NCI-H187 (cell line): ENCODE measurements around the gene ARV1.

ENCODE experiments used
- DNase-seq, 2 experiments: peaks; one replicate each; lab custom pipeline; 2025; lab: John Stamatoyannopoulos, UW

Gene ARV1

GRCh38 chr1:230978491-230979388, at the start of gene ARV1, which contains the start of gene TTC13:
ARV1 (plus strand) TSS chr1:230979094; CDS start chr1:230979106, 12 bp downstream.
TTC13 (minus strand) TSS chr1:230978861; CDS start chr1:230978830, 31 bp downstream.
- DNase-seq, result peak; percentile 84 to 94

- no peak for DNase-seq
Observed at GRCh38 chr1:230930986-230931385, 47.9 kb upstream of the ARV1 start.

GRCh38 chr1:230935852-230936251, 43.0 kb upstream of the ARV1 start:
- DNase-seq, result no peak

GRCh38 chr1:230936475-230936874, 42.4 kb upstream of the ARV1 start:
- DNase-seq, result no peak

- no peak for DNase-seq
Observed at GRCh38 chr1:230937371-230937770, 41.5 kb upstream of the ARV1 start.

GRCh38 chr1:230938924-230939368, 39.9 kb upstream of the ARV1 start:
- DNase-seq, result no peak

GRCh38 chr1:230939806-230940489, 38.9 kb upstream of the ARV1 start:
- no peak for DNase-seq

GRCh38 chr1:230940848-230941247, 38.0 kb upstream of the ARV1 start:
- DNase-seq, result no peak

- DNase-seq, result no peak
Observed at GRCh38 chr1:230943048-230943593, 35.8 kb upstream of the ARV1 start.

- no peak for DNase-seq
Observed at GRCh38 chr1:230948301-230948700, 30.6 kb upstream of the ARV1 start.

GRCh38 chr1:230948903-230949302, 30.0 kb upstream of the ARV1 start:
- DNase-seq, result no peak

GRCh38 chr1:230950404-230950803, 28.5 kb upstream of the ARV1 start:
- no peak for DNase-seq

GRCh38 chr1:230957580-230957989, 21.3 kb upstream of the ARV1 start:
- DNase-seq, result no peak

GRCh38 chr1:230958370-230958769, 20.5 kb upstream of the ARV1 start:
- DNase-seq, result no peak

- DNase-seq, result no peak
Observed at GRCh38 chr1:230964896-230965295, 14.0 kb upstream of the ARV1 start.

- no peak for DNase-seq
Observed at GRCh38 chr1:230965535-230965934, 13.4 kb upstream of the ARV1 start.

- DNase-seq, result no peak
Observed at GRCh38 chr1:230966358-230966873, 12.5 kb upstream of the ARV1 start.

- DNase-seq, result no peak
Observed at GRCh38 chr1:230970432-230970831, 8.5 kb upstream of the ARV1 start.

- DNase-seq, result no peak
Observed at GRCh38 chr1:230971771-230972170, 7.1 kb upstream of the ARV1 start.

- DNase-seq, result no peak
Observed at GRCh38 chr1:230972855-230973271, 6.0 kb upstream of the ARV1 start.

- DNase-seq, result no peak
Observed at GRCh38 chr1:230975636-230976035, 3.3 kb upstream of the ARV1 start.

- DNase-seq, result no peak
Observed at GRCh38 chr1:230976360-230976759, 2.5 kb upstream of the ARV1 start.
